Measurements from ENCODE around the gene CCR1. TPM values are rescaled to one million over a fixed set of nuclear protein-coding genes. Genes with fewer than 3 reads are reported as not detected.

Gene CCR1
- total RNA-seq, 1 experiment from 2014 or later, result 0.10 TPM

GRCh38 chr3:46192939-46193338 is 15.2 kb downstream of the CCR1 start:
- CTCF ChIA-PET, result no interaction called here
- intact Hi-C loops (cut with micrococcal nuclease), result no loop called here
- TF ChIP-seq YY1 (IDR thresholded peaks at IDR 0.05; ENCODE audit: extremely low read depth, insufficient replicate concordance, low read depth, low read length) (no peak), ELF1 (IDR thresholded peaks at IDR 0.05; ENCODE audit: borderline replicate concordance, low read depth) (no peak), EZH2 (IDR thresholded peaks at IDR 0.05) (no peak), ZFX (IDR thresholded peaks at IDR 0.05) (no peak), TCF7L2 (IDR thresholded peaks at IDR 0.05; ENCODE audit: borderline replicate concordance, extremely low read depth, insufficient read depth, insufficient read length) (no peak)
- Histone ChIP-seq H3K36me3 (ENCODE audit: control insufficient read depth in 1 of 2, insufficient read depth in 2 of 2, low read length in 2 of 2) (no peaks in the 10 kb centered on the region), H3K9ac (ENCODE audit: low read length) (no peak overlapping the region), H3K4me3 (replicated peaks in 1 of 2; ENCODE audit: low read depth in 1 of 2, low read length in 2 of 2) (no peak overlapping the region), H3K9me2 (ENCODE audit: insufficient read depth) (no peaks in the 10 kb centered on the region), H3K27ac (ENCODE audit: low read depth, low read length) (no peak overlapping the region), H4K20me1 (ENCODE audit: insufficient read depth) (no peaks in the 10 kb centered on the region), H3K79me2 (ENCODE audit: insufficient read depth, low read length) (no peaks in the 10 kb centered on the region), H2AFZ (ENCODE audit: low read depth, low read length, poor library complexity, severe bottlenecking) (no peak overlapping the region), H3K4me1 (ENCODE audit: control insufficient read depth in 1 of 2, insufficient read depth in 2 of 2, low read length in 2 of 2) (peaks cover 0 to 4% of the 10 kb centered on the region in 2 experiments; a peak in 2 of 4 replicates), H3K9me3 (ENCODE audit: control insufficient read depth in 1 of 2, insufficient read depth in 1 of 2, low read depth in 1 of 2, low read length in 2 of 2) (0 out of 4 replicates have a peak, but pooled peaks cover 0 to 3% of the 10 kb centered on the region in 2 experiments), H3K4me2 (ENCODE audit: low read length) (no peak overlapping the region), H3K27me3 (ENCODE audit: insufficient read depth, low read length) (no peaks in the 10 kb centered on the region)
- DNase-seq (ENCODE audit: low read depth, low spot score) (no peak), ATAC-seq (no peak)
- BruUV-seq (replicated peaks), result no TSS peak
- RAD21 ChIA-PET (ENCODE audit: low non-redundant PET in 1 of 2, low total read pairs in 2 of 2, uncharacterized antibody in 2 of 2, unreplicated experiment in 2 of 2), result no interaction called here
- POLR2A ChIA-PET, result no interaction called here

- no peak for ATAC-seq
- RAD21 ChIA-PET (ENCODE audit: low non-redundant PET in 1 of 2, low total read pairs in 2 of 2, uncharacterized antibody in 2 of 2, unreplicated experiment in 2 of 2), result no interaction called here
- Histone ChIP-seq H3K4me2 (ENCODE audit: low read length) (no peak overlapping the region), H3K4me1 (ENCODE audit: control insufficient read depth in 1 of 2, insufficient read depth in 2 of 2, low read length in 2 of 2) (peaks cover 0 to 9% of the 10 kb centered on the region in 2 experiments; a peak in 2 of 4 replicates), H3K27me3 (ENCODE audit: insufficient read depth, low read length) (no peaks in the 10 kb centered on the region), H3K27ac (ENCODE audit: low read depth, low read length) (no peak overlapping the region), H3K9ac (ENCODE audit: low read length) (no peak overlapping the region), H3K9me3 (ENCODE audit: control insufficient read depth in 1 of 2, insufficient read depth in 1 of 2, low read depth in 1 of 2, low read length in 2 of 2) (0 out of 4 replicates have a peak, but pooled peaks cover 0 to 3% of the 10 kb centered on the region in 2 experiments), H3K79me2 (ENCODE audit: insufficient read depth, low read length) (no peaks in the 10 kb centered on the region), H2AFZ (ENCODE audit: low read depth, low read length, poor library complexity, severe bottlenecking) (no peak overlapping the region), H4K20me1 (ENCODE audit: insufficient read depth) (no peaks in the 10 kb centered on the region), H3K36me3 (ENCODE audit: control insufficient read depth in 1 of 2, insufficient read depth in 2 of 2, low read length in 2 of 2) (no peaks in the 10 kb centered on the region), H3K4me3 (replicated peaks in 1 of 2; ENCODE audit: low read depth in 1 of 2, low read length in 2 of 2) (no peak overlapping the region), H3K9me2 (ENCODE audit: insufficient read depth) (no peaks in the 10 kb centered on the region)
- CTCF ChIA-PET, result no interaction called here
- POLR2A ChIA-PET, result no interaction called here
- DNase-seq (ENCODE audit: low read depth, low spot score), result no peak
- BruUV-seq (replicated peaks), result no TSS peak
- intact Hi-C loops (cut with micrococcal nuclease), result no loop called here
- TF ChIP-seq YY1 (IDR thresholded peaks at IDR 0.05; ENCODE audit: extremely low read depth, insufficient replicate concordance, low read depth, low read length), result no peak
- TF ChIP-seq EZH2 (IDR thresholded peaks at IDR 0.05), result no peak
- TF ChIP-seq RAD21 (IDR thresholded peaks at IDR 0.05; ENCODE audit: low read depth), result no peak
- TF ChIP-seq SP1 (IDR thresholded peaks at IDR 0.05; ENCODE audit: low read depth), result no peak
- no peak for TF ChIP-seq CBX3 (IDR thresholded peaks at IDR 0.05; ENCODE audit: low read depth)
- no peak for TF ChIP-seq SRF (IDR thresholded peaks at IDR 0.05; ENCODE audit: low read depth)
- TF ChIP-seq ATF3 (IDR thresholded peaks at IDR 0.05), result no peak
- no peak for TF ChIP-seq FOSL1 (IDR thresholded peaks at IDR 0.05; ENCODE audit: low read depth)
- TF ChIP-seq REST (IDR thresholded peaks at IDR 0.05; ENCODE audit: low read depth), result no peak
- TF ChIP-seq ELF1 (IDR thresholded peaks at IDR 0.05; ENCODE audit: borderline replicate concordance, low read depth), result no peak
- TF ChIP-seq CTCF (IDR thresholded peaks at IDR 0.05 in 2 of 3, conservative IDR thresholded peaks at IDR 0.05 in 1 of 3; ENCODE audit: borderline replicate concordance in 1 of 3, insufficient read depth in 1 of 3, low read depth in 2 of 3, low read length in 2 of 3), result no peak
- TF ChIP-seq EZH2phosphoT487 (IDR thresholded peaks at IDR 0.05; ENCODE audit: borderline replicate concordance), result no peak
- no peak for TF ChIP-seq MAX (IDR thresholded peaks at IDR 0.05)
Measured at GRCh38 chr3:46191730-46192129, 16.4 kb downstream of the CCR1 start.

Data from HCT116 (cell line).